RCC 7860 (cell line): Measurements from ENCODE around the gene PLA2G4B.
A peak's percentile ranks its signal among the peaks of the same experiment; 100 is the strongest.

Source experiments
- DNase-seq: peaks from one replicate; pipeline ENCODE4 v3.0.0-alpha.2; 2015; ENCODE audit warnings: low spot score
- FAIRE-seq: peaks from 2 replicates; lab custom pipeline; 2012; peaks lifted over from hg19 to GRCh38; lab: Jason Lieb, UNC

The PLA2G4B gene

GRCh38 chr15:41866872-41867579 lies 28.4 kb downstream of the PLA2G4B start:
- no peak for FAIRE-seq
- no peak for DNase-seq

DNA sequence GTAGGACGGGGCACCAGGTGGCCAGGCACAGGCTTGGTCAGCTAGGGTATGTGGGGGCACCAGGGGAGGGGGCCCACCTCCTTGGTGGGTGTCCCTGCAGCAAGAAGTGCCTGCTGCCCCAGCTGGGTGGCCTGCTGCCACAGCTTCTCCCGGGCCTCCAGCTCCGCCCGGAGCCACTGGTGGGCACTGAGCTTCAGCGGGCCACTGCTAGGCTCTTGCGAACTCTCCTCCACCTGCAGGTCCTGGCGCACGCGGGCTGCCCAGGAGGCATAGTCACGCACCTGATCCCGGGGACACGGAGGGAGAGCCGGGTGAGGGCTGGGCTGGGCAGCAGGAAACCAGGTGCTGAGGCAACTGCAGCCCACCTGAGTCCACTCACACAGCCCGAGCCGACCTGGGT lies 29.7 kb downstream of the PLA2G4B start:
- FAIRE-seq (no peak), DNase-seq (no peak)

DNA sequence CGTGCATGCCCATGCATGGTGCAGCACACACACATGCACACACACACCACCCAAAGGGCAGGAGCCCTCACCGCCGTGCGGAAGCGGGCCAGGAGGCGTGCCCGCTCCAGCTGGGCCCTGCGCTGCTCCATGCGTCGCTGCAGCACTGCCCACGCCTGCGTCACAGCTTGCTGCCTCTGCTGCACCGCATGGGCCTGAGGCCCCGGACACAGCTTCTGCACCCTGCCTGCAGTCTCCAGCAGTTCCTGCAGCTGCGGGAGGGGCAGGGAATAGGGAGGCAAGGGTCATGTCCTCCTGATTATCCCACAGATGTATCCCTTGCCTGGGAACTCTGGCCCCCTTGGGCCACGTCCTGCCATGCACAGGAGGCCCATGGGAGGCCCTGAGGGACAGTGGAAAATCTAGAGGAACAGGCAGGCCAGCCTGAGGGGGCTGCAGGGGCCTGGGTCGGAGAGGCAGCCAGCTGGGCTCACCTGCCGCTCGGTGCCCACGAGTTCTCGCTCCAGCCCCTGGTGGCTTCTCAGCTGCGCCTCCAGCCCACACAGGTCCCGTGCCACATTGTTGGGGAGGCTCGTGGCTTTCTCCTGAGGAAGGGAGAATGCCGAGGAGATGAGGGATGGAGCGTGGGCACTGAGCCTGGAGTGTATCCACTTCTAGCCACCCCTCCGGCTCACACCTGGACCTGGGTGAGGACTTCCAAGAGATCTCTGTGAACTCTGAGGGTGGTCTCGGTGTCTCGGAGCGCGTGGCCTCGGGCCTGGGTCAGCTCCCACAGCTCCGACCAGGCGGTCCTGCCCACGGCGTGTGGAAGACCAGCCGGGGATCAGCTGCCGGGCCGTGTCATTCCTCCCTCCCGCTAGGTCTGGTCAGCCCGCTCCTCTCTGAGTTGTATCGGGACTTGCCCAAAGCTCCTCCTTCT lies 31.4 kb downstream of the PLA2G4B start:
- FAIRE-seq (no peak), DNase-seq (no peak)

DNA sequence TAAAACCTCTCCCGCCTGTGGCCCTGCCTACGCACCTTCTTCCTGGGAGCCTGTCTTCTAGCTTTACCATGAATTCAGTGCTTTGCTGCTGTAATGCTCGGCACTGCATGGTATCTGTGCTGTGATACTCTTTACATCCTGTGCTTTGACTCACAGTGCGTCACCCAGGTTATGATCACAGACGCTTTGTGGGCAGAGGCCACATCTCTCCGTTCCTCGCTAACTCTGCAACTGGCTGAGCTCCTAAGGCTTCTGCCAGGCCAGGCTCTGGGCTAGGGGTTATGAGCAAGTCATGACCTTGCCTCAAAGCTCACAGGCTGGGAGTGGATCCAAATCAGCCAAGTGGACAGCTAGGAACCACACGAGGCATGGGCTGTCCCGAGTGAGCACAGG lies 32.0 kb downstream of the PLA2G4B start:
- FAIRE-seq = peak; percentile 98

GRCh38 chr15:41871175-41871905 lies 32.7 kb downstream of the PLA2G4B start:
- no peak for FAIRE-seq
- no peak for DNase-seq

More for the DNA sequence above, 32.0 kb downstream of the PLA2G4B start:
- peak; percentile 99 for DNase-seq

DNA sequence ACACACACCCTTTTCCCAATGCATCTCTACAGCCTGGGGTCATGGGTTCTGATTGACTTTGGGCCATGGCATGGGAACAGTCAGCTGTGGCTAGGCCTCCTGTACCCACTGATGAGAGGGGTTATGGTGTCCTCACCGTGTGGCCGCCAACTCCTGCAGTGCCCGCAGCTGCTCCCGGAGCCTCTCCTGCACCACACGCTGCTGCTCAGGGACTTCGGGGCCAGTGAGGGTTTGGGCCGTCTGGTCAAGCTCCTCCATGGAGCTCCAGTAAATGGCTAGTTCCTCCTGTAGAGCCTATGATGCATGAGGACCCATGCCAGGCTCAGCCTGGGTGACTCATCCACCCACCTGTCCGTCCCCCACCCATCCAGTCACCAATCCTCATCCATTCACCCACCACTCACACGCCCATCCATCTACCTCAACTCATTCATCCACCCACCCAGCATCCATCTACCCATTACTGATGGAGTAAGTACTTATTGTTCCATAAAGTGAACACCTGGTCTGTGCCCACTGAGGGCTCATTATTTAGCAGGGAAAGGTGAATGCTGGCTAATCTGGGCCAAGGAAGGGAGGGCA lies 33.6 kb downstream of the PLA2G4B start:
- no peak for DNase-seq
- no peak for FAIRE-seq

- FAIRE-seq (no peak), DNase-seq (no peak)
Measured at GRCh38 chr15:41873711-41874110, 35.1 kb downstream of the PLA2G4B start.

DNA sequence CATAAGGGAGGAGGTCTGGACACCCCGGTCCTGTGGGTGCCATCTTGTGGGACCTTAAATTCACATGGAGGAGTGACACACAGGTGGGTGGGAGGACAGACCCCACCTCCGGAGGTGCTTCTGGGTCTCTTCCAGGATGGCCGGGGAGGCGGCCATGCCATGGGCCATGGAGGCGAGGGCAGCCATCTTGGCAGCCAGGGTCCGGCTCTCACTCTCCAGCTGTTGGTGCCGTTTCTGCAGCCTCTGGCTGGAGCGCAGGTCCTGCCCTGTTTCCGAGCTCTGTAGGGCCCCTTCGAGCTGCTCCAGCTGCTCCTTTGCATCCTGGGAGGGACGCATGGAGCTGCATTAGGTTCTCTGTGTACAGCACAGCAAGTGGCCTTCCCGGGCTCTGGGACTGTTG lies 36.1 kb downstream of the PLA2G4B start:
- FAIRE-seq (no peak), DNase-seq (no peak)

DNA sequence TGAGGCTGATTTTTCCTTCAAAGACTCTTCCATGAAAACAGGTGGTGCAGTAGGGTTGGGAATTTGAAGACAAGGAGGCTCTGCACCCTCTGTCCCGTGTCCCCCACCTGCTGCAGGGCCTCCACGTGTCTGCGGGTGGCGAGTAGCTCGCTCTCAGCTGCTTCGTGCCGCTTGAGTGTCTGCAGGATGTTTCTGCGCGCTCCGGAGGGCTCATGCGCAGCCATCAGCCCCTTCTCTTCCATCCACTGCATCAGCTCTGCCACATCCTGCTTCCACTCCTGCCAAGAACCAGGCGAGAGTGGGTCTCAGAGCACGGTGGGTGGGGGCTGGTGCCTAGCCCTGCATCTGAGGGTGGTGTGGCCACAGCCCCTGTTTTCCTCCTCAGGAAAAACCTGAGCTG lies 37.4 kb downstream of the PLA2G4B start:
- no peak for DNase-seq
- FAIRE-seq = no peak

DNA sequence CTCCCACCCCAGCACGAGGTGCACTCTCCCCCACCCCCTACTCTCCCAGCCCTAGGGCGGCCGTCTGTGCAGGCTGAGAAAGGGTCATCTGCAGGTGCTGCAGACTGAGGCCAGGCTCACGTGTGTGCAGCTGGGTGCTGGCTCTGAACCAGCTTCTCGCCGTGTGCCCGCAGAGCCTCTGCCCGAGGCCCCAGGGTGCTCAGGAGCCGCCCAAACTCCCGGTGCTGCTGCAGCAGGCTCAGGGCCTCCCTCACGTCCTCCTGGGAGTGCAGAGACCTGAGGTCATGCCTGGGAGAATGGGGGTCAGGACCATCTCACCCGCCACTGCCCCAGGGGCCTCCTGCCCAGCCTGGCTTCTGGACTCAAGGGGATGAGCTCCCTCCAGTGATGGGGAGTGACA lies 38.0 kb downstream of the PLA2G4B start:
- FAIRE-seq (no peak), DNase-seq (no peak)

DNA sequence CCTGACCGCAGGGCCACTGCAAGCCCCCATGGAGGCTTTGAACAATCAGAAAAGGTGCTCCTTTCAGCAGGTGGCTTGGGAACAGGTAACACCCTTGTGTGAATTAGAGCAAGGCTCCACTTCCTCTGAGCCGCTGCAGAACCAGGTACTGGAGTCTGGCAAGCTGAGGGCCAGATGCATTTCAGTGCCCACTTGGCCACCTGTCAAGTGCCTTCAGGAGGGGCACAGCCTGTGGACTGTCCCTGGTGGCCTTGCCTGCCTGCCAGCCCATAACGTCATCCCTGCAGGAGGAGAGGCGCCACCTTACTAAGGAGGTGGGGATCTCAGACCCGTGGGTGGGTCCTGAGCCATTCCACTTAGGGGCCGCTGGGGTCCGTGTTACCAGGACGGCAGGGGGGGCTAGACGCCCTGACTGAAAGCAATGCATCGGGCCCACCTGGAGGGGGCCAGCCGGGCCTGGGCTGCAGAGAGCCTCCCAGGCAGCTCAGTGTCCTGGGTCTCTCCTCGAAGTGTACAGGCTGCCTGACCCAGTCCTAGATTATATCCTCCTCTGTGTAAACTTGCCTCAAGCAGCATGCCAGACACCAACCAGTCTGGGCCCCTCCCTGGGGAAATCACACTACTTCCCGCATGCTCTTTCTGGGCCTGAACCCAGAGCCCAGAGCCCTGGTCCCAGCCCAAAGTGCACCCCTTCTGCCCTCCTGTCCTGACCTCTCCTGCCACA lies 39.1 kb downstream of the PLA2G4B start:
- FAIRE-seq (no peak), DNase-seq (no peak)

DNA sequence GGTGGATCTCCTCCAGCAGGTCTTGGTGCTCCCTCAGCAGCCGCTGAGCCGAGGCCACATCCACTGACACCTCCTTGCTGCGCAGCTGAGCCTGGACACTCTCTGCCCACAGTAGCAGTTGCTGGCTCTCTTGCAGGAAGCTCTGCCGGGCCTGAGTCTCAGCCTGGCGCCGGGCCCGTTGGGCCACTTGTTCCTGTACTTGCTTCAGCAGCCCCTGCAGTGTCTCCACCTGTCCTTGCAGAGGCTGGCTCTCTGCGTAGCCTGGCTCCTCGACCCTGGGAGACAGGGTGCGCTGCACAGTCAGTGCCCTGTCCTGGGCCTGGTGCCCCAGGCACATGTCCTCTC lies 39.7 kb downstream of the PLA2G4B start:
- DNase-seq (no peak), FAIRE-seq (no peak)

GRCh38 chr15:41879321-41879845 lies 40.7 kb downstream of the PLA2G4B start:
- DNase-seq (no peak), FAIRE-seq (no peak)

- FAIRE-seq (no peak), DNase-seq (no peak)
Measured at GRCh38 chr15:41880156-41880877, 41.7 kb downstream of the PLA2G4B start.

GRCh38 chr15:41881086-41881485 lies 42.4 kb downstream of the PLA2G4B start:
- no peak for DNase-seq
- no peak for FAIRE-seq

- DNase-seq (no peak), FAIRE-seq (no peak)
Measured at GRCh38 chr15:41881550-41881919, 42.9 kb downstream of the PLA2G4B start.

- no peak for FAIRE-seq
- DNase-seq = no peak
Measured at GRCh38 chr15:41881920-41882688, 43.5 kb downstream of the PLA2G4B start.

- no peak for FAIRE-seq
- no peak for DNase-seq
Measured at GRCh38 chr15:41882689-41883483, 44.2 kb downstream of the PLA2G4B start.
